Esophagus squamous epithelium (tissue), 5 donors: ENCODE results near the gene TOP3A. TPM values are rescaled to one million over a fixed set of nuclear protein-coding genes. Genes with fewer than 3 reads are reported as not detected.
A peak's percentile ranks its signal among the peaks of the same experiment; 100 is the strongest.

Experiments
- DNase-seq: peaks from one replicate; lab custom pipeline; 2025; lab: John Stamatoyannopoulos, UW
- H3K27ac ChIP-seq, 4 donors: fragments of 200-600 bp; sonication (generic); one replicate each; pipeline ENCODE4 v1.5.1; 2016 to 2019; ENCODE audit warnings: mild to moderate bottlenecking in 1 of 4
- H3K27me3 ChIP-seq, 4 donors: fragments of 200-600 bp; sonication (generic); 1 replicate in 3 of 4; 2 replicates in 1 of 4; pipeline versions ENCODE4 v1.5.1 to v1.6.0; 2017 to 2021; ENCODE audit warnings: antibody characterized with exemption in 1 of 4
- H3K36me3 ChIP-seq, 3 donors: fragments of 200-600 bp; sonication (generic); one replicate each; pipeline ENCODE4 v1.5.1; 2016 to 2019
- H3K4me1 ChIP-seq, 3 donors: fragments of 200-600 bp; sonication (generic); one replicate each; pipeline ENCODE4 v1.5.1; 2017 to 2019
- H3K4me3 ChIP-seq, 4 donors: fragments of 200-600 bp; sonication (generic); 1 replicate in 3 of 4; 2 replicates in 1 of 4; pipeline ENCODE4 v1.5.1; 2016 to 2019; ENCODE audit warnings: mild to moderate bottlenecking in 2 of 4, moderate library complexity in 1 of 4
- H3K9me3 ChIP-seq, 3 donors: fragments of 200-600 bp; sonication (generic); one replicate each; pipeline ENCODE4 v1.5.1; 2016 to 2019
- CTCF ChIP-seq, 6 experiments: fragments of 450-650 bp in 4 of 6; fragments of 200-600 bp in 2 of 6; sonication (generic) in 2 of 6; IDR thresholded peaks; one replicate each; pipeline ENCODE4 v1.5.1; 2016 to 2019; ENCODE audit warnings: antibody characterized with exemption in 6 of 6, mild to moderate bottlenecking in 4 of 6, moderate library complexity in 4 of 6
- POLR2A ChIP-seq, 4 donors: fragments of 450-650 bp; IDR thresholded peaks; one replicate each; pipeline ENCODE4 v1.6.1; 2017; ENCODE audit warnings: antibody characterized with exemption in 4 of 4, mild to moderate bottlenecking in 4 of 4, moderate library complexity in 3 of 4
- WGBS, 2 donors: methylation state at CpG; one replicate each; pipeline ENCODE4 v1.1.5; 2018; 5-methylcytosine and 5-hydroxymethylcytosine counted together
- intact Hi-C: fragments of 100-400 bp; cut with DNase I; formaldehyde crosslinking; loops from one replicate; pipeline ENCODE4 v1.15.0; 2022
- total RNA-seq, 4 donors: library from RNA; depleted of rRNA; stranded (reverse); fragments of >200 nt; gene quantifications; one replicate each; pipeline ENCODE4 v1.1.0, GENCODE V29; 2016
- donor health status: DM: yes; HTN: yes; CAD: no.

Gene TOP3A
- total RNA-seq, 4 donors from 2014 or later: 17.9 to 34.0 (median 21.1) TPM

- no peak overlapping the region for H3K4me3 ChIP-seq
- no peak for DNase-seq
- 91% methylated on average over 4 of the region's 4 CpGs; no CpG with 5 or more reads in 1 of the 2 donors for WGBS, 2 donors
- peaks cover 19 to 55% (median 22%) of the 10 kb centered on the region in 3 donors for H3K4me1 ChIP-seq
- H3K27me3 ChIP-seq: no peaks in the 10 kb centered on the region
- TF ChIP-seq CTCF (IDR thresholded peaks at IDR 0.05) (no peak), POLR2A (IDR thresholded peaks at IDR 0.05) (no peak)
- peak overlapping the region in 3 of 4 donors; percentile 79 to 86 (median 84) for H3K27ac ChIP-seq
- intact Hi-C loops: no loop called here
- H3K36me3 ChIP-seq: no peaks in the 10 kb centered on the region
- H3K9me3 ChIP-seq: no peaks in the 10 kb centered on the region
Measured at GRCh38 chr17:18224053-18224386, 90.8 kb downstream of the TOP3A start.

Other genes starting within 250 kb of the TOP3A start
- 10 to 100 TPM; 31.8 to 45.4 (median 37.9) TPM for gene DRG2, start 227.0 kb downstream of the TOP3A start, total RNA-seq
- 1 to 10 TPM in 1 of 4 donors, under 1 TPM in 2, not detected in 1; 0.18 to 1.7 (median 0.30) TPM for gene MYO15A, start 206.2 kb downstream of the TOP3A start, total RNA-seq
- 10 to 100 TPM; 55.8 to 58.9 (median 56.9) TPM for gene ALKBH5, start 131.2 kb downstream of the TOP3A start, total RNA-seq
- 10 to 100 TPM; 25.7 to 30.3 (median 28.0) TPM for gene LLGL1, start 89.4 kb downstream of the TOP3A start, total RNA-seq
- gene FLII, start 56.3 kb downstream of the TOP3A start, total RNA-seq: 100 to 1,000 TPM; 190 to 344 (median 232) TPM
- gene MIEF2, start 54.3 kb downstream of the TOP3A start, total RNA-seq: 10 to 100 TPM in 1 of 4 donors, 1 to 10 TPM in 3; 5.5 to 16.1 (median 8.9) TPM
- gene SMCR8, start 299 bp upstream of the TOP3A start, total RNA-seq: 10 to 100 TPM; 10.9 to 13.0 (median 11.9) TPM
- gene SHMT1, start 48.6 kb upstream of the TOP3A start, total RNA-seq: 100 to 1,000 TPM in 1 of 4 donors, 10 to 100 TPM in 3; 64.1 to 124 (median 67.9) TPM
- gene EVPLL, start 62.8 kb upstream of the TOP3A start, total RNA-seq: 10 to 100 TPM in 2 of 4 donors, 1 to 10 TPM in 2; 5.9 to 15.4 (median 10.2) TPM
- gene LGALS9C, start 161.8 kb upstream of the TOP3A start, total RNA-seq: 10 to 100 TPM in 3 of 4 donors, 1 to 10 TPM in 1; 5.5 to 52.9 (median 21.9) TPM